Lower lobe of right lung (tissue), 2 donors: Measurements from ENCODE around the gene XRCC3. TPM values are rescaled to one million over a fixed set of nuclear protein-coding genes. Genes with fewer than 3 reads are reported as not detected.

Experiments
- ATAC-seq, 2 donors: fragments of 200-7000 bp; cut with Tn5 transposase; one replicate each; pipeline ENCODE4 v1.9.1; 2020 to 2022; ENCODE audit warnings: mild to moderate bottlenecking in 2 of 2, moderate library complexity in 2 of 2
- DNase-seq: peaks from one replicate; pipeline ENCODE4 v3.0.0-alpha.2; 2020
- H3K27ac ChIP-seq: fragments of 200-600 bp; one replicate; pipeline ENCODE4 v1.8.0; 2022
- H3K27me3 ChIP-seq: fragments of 200-600 bp; one replicate; pipeline ENCODE4 v1.8.0; 2022; ENCODE audit warnings: low read depth
- H3K36me3 ChIP-seq: fragments of 200-600 bp; one replicate; pipeline ENCODE4 v1.8.0; 2022; ENCODE audit warnings: mild to moderate bottlenecking
- H3K4me1 ChIP-seq: fragments of 200-600 bp; one replicate; pipeline ENCODE4 v1.8.0; 2022
- H3K4me3 ChIP-seq: fragments of 200-600 bp; one replicate; pipeline ENCODE4 v1.8.0; 2022; ENCODE audit warnings: mild to moderate bottlenecking
- H3K9me3 ChIP-seq: fragments of 200-600 bp; one replicate; pipeline ENCODE4 v1.8.0; 2022
- intact Hi-C: fragments of 100-400 bp; cut with DNase I; formaldehyde crosslinking; loops from one replicate; pipeline ENCODE4 v1.11.0; 2022
- total RNA-seq: library from RNA; stranded (reverse); fragmentation: NEBNext Ultra II Directional; extraction: Animal tissue kit (Norgen Biotek cat#: 25700); gene quantifications from one replicate; pipeline ENCODE4 v1.2.1, GENCODE V29; 2021
- TF ChIP-seq, protein P1 (sequence below): fragments of 200-600 bp; IDR thresholded peaks from one replicate; pipeline ENCODE4 v1.8.0; 2022; ENCODE audit warnings: antibody characterized with exemption, mild to moderate bottlenecking
- donor health status: DM: no; HTN: yes; CAD: no; lungs with severe emphysema.

Gene XRCC3
- total RNA-seq, 1 donor from 2014 or later = 5.0 TPM

DNA sequence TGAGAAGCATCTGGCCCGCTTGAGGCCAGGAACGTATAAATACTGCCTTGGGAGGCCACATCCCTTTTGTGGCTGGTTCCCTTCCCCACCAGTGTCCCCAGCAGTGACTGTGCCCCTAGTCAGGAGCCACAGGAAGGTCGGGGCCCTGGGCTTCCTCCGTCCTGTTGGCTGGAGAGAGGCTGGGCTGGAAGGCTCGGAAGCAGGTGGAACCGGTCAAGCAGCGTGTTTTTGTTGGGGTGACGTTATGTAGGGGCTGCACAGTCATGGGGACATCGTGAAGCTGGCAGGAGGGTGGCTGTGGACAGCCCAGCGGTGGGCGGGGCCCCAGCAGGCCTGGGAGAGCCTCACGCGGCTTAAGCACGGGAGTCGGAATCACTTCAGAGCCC is 10.1 kb downstream of the XRCC3 start:
- ATAC-seq (peak; percentile 89 to 94), DNase-seq (peak; percentile 89)
- peaks cover 22% of the 10 kb centered on the region for H3K4me1 ChIP-seq

DNA sequence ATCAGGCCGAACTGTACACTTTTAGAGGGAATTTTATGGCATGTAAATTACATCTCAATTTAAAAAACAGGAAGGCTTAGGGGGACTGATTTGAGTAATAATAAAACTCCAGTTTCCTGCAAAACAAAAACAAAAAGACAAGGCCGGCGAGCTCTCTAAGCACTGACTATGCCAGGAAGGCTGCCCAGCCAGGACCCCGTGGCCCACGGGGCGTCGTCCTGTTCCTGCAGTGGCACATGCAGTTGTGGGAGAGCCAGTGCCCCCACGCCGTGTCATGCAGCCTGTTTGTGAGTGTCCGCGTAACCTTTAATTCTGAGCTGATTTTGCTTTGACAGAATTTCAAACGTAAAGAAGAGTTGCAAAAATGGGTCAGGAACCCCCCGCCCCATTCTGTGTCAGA is 10.5 kb downstream of the XRCC3 start:
- no peaks in the 10 kb centered on the region for H3K9me3 ChIP-seq
- intact Hi-C loops = no loop called here
- DNase-seq (no peak), ATAC-seq (no peak)
- no peaks in the 10 kb centered on the region for H3K27me3 ChIP-seq
- H3K27ac ChIP-seq = peak overlapping the region; percentile 76
- H3K36me3 ChIP-seq = peaks cover 74% of the 10 kb centered on the region
- H3K4me1 ChIP-seq = peaks cover 22% of the 10 kb centered on the region
- TF ChIP-seq, protein P1, sequence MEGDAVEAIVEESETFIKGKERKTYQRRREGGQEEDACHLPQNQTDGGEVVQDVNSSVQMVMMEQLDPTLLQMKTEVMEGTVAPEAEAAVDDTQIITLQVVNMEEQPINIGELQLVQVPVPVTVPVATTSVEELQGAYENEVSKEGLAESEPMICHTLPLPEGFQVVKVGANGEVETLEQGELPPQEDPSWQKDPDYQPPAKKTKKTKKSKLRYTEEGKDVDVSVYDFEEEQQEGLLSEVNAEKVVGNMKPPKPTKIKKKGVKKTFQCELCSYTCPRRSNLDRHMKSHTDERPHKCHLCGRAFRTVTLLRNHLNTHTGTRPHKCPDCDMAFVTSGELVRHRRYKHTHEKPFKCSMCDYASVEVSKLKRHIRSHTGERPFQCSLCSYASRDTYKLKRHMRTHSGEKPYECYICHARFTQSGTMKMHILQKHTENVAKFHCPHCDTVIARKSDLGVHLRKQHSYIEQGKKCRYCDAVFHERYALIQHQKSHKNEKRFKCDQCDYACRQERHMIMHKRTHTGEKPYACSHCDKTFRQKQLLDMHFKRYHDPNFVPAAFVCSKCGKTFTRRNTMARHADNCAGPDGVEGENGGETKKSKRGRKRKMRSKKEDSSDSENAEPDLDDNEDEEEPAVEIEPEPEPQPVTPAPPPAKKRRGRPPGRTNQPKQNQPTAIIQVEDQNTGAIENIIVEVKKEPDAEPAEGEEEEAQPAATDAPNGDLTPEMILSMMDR = no peak
- H3K4me3 ChIP-seq = no peak overlapping the region

More for the DNA sequence above, 10.1 kb downstream of the XRCC3 start:
- peak overlapping the region; percentile 76 for H3K27ac ChIP-seq
- peak overlapping the region; percentile 11 for H3K4me3 ChIP-seq
- TF ChIP-seq, protein P1 = no peak
- intact Hi-C loops = no loop called here
- peaks cover 73% of the 10 kb centered on the region for H3K36me3 ChIP-seq
- no peaks in the 10 kb centered on the region for H3K27me3 ChIP-seq
- H3K9me3 ChIP-seq = no peaks in the 10 kb centered on the region

DNA sequence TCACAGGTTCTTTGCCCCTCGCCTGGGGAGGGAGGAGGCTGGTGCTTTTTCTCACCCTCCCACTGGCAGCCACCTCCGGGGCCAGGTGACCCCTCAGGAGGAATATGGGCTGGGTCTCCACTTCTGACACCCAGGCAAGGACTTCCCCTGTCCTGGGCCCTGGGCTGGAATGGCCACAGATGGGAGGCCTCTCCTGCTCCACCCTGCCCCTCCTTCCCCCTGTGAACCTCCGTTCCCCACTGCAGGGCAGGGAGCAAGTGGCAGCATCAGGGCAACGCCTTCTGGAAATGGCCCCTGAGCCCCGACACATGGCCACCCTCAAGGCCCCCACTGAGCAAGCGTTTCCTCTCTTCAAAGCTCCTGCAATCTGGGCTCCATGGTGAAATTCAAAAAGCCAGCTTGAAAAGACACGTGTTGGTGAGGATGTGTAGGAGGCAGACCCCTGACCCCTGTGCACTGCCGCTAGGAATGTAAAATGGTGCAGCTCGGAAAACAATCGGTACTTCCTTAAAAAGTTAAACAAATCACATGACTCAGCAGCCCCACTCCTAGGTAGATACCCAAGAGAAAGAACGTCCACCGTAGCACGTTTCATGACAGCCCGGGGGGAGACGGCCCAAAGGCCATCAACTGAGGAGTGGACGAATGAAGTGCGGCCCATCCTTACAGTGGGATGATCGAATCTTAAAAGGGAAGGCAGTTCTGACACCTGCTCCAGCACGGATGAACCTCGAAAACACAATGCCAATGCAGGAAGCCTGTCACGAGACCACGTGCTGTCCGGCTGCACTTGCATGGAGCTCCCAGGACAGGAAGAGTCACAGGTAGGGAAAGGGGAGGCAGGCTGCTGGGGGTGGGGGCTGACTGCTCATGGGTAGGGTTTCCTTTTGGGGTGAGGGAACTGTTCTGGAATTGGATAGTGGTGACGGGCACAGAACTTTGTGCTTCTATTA is 11.5 kb downstream of the XRCC3 start:
- Histone ChIP-seq H3K4me3 (no peak overlapping the region), H3K4me1 (peaks cover 27% of the 10 kb centered on the region), H3K36me3 (peaks cover 81% of the 10 kb centered on the region), H3K27me3 (no peaks in the 10 kb centered on the region), H3K27ac (peak overlapping the region; percentile 76), H3K9me3 (no peaks in the 10 kb centered on the region)
- DNase-seq (no peak), ATAC-seq (no peak)
- TF ChIP-seq, protein P1 = no peak
- intact Hi-C loops = no loop called here

DNA sequence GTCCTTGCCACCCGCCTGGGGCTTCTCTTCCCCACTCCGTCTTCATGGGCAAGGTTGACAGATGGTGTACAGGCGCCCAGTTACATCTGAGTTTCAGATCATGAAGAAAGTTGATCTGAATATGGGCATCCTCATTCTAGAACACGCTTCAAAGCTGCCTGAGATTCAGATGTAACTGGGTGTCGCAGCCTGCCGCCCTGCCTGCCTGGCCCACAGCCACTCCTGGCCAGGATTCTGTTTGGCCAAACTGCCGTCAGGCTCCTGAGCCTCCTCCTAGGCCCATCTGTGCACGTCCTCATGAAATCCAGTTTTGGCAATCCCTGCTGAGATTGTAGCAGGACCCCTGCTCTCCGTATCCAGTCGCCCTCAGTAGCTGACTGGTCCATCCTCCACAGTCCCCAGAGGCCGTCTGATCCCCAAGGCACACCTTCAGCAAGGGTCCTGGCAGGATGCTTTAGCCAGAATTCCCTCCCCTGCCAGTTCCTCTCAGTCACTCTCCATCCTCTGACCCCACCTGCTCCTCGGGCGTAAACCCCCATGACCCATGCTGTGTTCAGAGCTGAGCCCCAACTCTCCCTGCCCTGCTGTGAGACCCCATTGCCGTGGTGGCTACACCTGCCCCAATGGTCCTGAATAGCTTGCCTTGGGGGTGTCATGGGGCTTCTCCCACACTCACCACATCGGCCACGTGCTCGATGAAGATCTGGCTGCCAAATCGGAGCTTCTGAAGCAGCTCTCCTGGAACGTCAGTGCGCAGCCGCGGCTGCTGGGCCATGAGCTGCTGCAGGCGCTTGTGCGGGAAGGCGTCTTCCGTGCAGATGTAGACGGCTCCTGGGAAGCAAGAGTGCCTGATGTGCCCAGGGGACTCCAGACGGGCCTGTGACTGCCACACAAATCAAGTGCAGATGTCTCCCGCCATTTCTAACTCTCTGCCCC is 12.5 kb downstream of the XRCC3 start:
- ATAC-seq (no peak), DNase-seq (no peak)
- Histone ChIP-seq H3K36me3 (peaks cover 87% of the 10 kb centered on the region), H3K27ac (peak overlapping the region; percentile 31), H3K4me3 (no peak overlapping the region), H3K27me3 (no peaks in the 10 kb centered on the region), H3K9me3 (no peaks in the 10 kb centered on the region), H3K4me1 (peaks cover 37% of the 10 kb centered on the region)
- intact Hi-C loops = no loop called here
- TF ChIP-seq, protein P1 = no peak

DNA sequence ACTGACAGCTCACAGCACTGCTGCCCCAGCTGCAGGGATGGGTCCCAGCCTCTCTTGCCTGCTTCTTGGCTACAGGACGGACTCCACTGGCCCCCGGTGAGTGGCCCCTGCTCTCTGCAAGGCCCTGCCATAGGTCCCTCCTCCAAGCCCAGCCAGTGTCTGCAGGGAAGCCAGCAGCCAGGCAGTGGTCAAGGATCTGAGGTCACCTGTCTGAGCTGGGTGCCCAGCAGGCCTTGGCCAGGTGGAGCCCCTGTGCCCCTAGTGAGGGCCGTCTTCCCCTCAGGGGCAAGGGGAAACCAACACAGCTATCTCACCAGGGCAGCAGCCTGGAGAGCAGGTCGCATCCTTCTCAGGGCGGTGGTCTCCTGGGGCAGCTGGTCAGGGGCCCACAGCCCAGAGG is 13.2 kb downstream of the XRCC3 start:
- no peak for ATAC-seq
- peaks cover 87% of the 10 kb centered on the region for H3K36me3 ChIP-seq
- no peak overlapping the region for H3K27ac ChIP-seq
- peaks cover 44% of the 10 kb centered on the region for H3K4me1 ChIP-seq
- H3K4me3 ChIP-seq = no peak overlapping the region
- intact Hi-C loops = no loop called here
- no peaks in the 10 kb centered on the region for H3K27me3 ChIP-seq
- no peaks in the 10 kb centered on the region for H3K9me3 ChIP-seq
- DNase-seq = no peak
- TF ChIP-seq, protein P1 = no peak
